Liver (tissue), 9 donors: ENCODE measurements around the gene IFT43. TPM values are rescaled to one million over a fixed set of nuclear protein-coding genes. Genes with fewer than 3 reads are reported as not detected.

Experiments
- DNase-seq: peaks from one replicate; pipeline ENCODE4 v3.0.0-alpha.2; 2017; ENCODE audit warnings: low spot score
- H3K27ac ChIP-seq, 2 donors: one replicate each; pipeline ENCODE4 v1.7.0; 2013; ENCODE audit warnings: inconsistent platforms in 2 of 2, low read length in 2 of 2, control low read depth in 1 of 2, low read depth in 1 of 2, mild to moderate bottlenecking in 1 of 2
- H3K27me3 ChIP-seq, 4 donors: one replicate each; pipeline versions ENCODE4 v1.6.1 to v1.7.0; 2013; ENCODE audit warnings: low read length in 3 of 4, inconsistent platforms in 1 of 4, mild to moderate bottlenecking in 1 of 4, moderate library complexity in 1 of 4; ENCODE audit not compliant: control insufficient read depth in 4 of 4, insufficient read depth in 4 of 4
- H3K36me3 ChIP-seq, 4 donors: one replicate each; pipeline versions ENCODE4 v1.6.1 to v1.7.0; 2013; ENCODE audit warnings: low read length in 3 of 4, mild to moderate bottlenecking in 3 of 4, low read depth in 1 of 4, moderate library complexity in 1 of 4; ENCODE audit not compliant: control insufficient read depth in 4 of 4, insufficient read depth in 3 of 4
- H3K4me1 ChIP-seq, 4 donors: one replicate each; pipeline versions ENCODE4 v1.6.1 to v1.7.0; 2013; ENCODE audit warnings: low read length in 3 of 4, mild to moderate bottlenecking in 3 of 4, moderate library complexity in 1 of 4; ENCODE audit not compliant: control insufficient read depth in 4 of 4, insufficient read depth in 4 of 4
- H3K4me3 ChIP-seq, 3 donors: one replicate each; pipeline versions ENCODE4 v1.6.1 to v1.7.0; 2013; ENCODE audit warnings: low read length in 3 of 3, control low read depth in 1 of 3, low read depth in 1 of 3, mild to moderate bottlenecking in 1 of 3
- H3K9ac ChIP-seq, 2 donors: one replicate each; pipeline ENCODE4 v1.7.0; 2013; ENCODE audit warnings: low read length in 2 of 2, mild to moderate bottlenecking in 2 of 2, moderate library complexity in 2 of 2, control low read depth in 1 of 2, low read depth in 1 of 2
- H3K9me3 ChIP-seq, 4 donors: one replicate each; pipeline versions ENCODE4 v1.6.1 to v1.7.0; 2013; ENCODE audit warnings: low read length in 3 of 4; ENCODE audit not compliant: control insufficient read depth in 4 of 4
- EGR1 ChIP-seq, 2 donors: IDR thresholded peaks; 2 replicates each; pipeline ENCODE4 v1.6.1; 2016 to 2018; ENCODE audit warnings: antibody characterized with exemption in 2 of 2, low read depth in 2 of 2
- FOXA1 ChIP-seq: IDR thresholded peaks from 2 replicates; pipeline ENCODE4 v1.6.1; 2016; ENCODE audit warnings: antibody characterized with exemption
- FOXA2 ChIP-seq: IDR thresholded peaks from 2 replicates; pipeline ENCODE4 v1.6.1; 2016; ENCODE audit warnings: antibody characterized with exemption
- GABPA ChIP-seq, 2 donors: IDR thresholded peaks in 1 of 2; conservative IDR thresholded peaks in 1 of 2; 2 replicates each; pipeline ENCODE4 v1.6.1; 2016; ENCODE audit warnings: antibody characterized with exemption in 2 of 2, mild to moderate bottlenecking in 1 of 2, moderate library complexity in 1 of 2
- HNF4A ChIP-seq, 2 donors: conservative IDR thresholded peaks; 2 replicates each; pipeline ENCODE4 v1.6.1; 2016; ENCODE audit warnings: antibody characterized with exemption in 2 of 2, mild to moderate bottlenecking in 2 of 2
- HNF4G ChIP-seq: IDR thresholded peaks from 2 replicates; pipeline ENCODE4 v1.6.1; 2016; ENCODE audit warnings: antibody characterized with exemption
- JUND ChIP-seq, 2 donors: IDR thresholded peaks; 2 replicates each; pipeline ENCODE4 v1.6.1; 2016; ENCODE audit warnings: antibody characterized with exemption in 2 of 2
- NR2F2 ChIP-seq: IDR thresholded peaks from 2 replicates; pipeline ENCODE4 v1.6.1; 2016; ENCODE audit warnings: antibody characterized with exemption
- RAD21 ChIP-seq, 2 donors: IDR thresholded peaks; 2 replicates each; pipeline ENCODE4 v1.6.1; 2016; ENCODE audit warnings: antibody characterized with exemption in 2 of 2, mild to moderate bottlenecking in 2 of 2
- RXRA ChIP-seq, 2 donors: IDR thresholded peaks; 2 replicates each; pipeline ENCODE4 v1.6.1; 2017 to 2018; ENCODE audit warnings: antibody characterized with exemption in 2 of 2, mild to moderate bottlenecking in 1 of 2
- SP1 ChIP-seq: IDR thresholded peaks from 2 replicates; pipeline ENCODE4 v1.6.1; 2018; ENCODE audit warnings: antibody characterized with exemption, mild to moderate bottlenecking
- TAF1 ChIP-seq: conservative IDR thresholded peaks from 2 replicates; pipeline ENCODE4 v1.6.1; 2016; ENCODE audit warnings: antibody characterized with exemption, mild to moderate bottlenecking
- YY1 ChIP-seq: IDR thresholded peaks from 2 replicates; pipeline ENCODE4 v1.6.1; 2016; ENCODE audit warnings: antibody characterized with exemption, mild to moderate bottlenecking
- WGBS: extraction: QIAGEN DNeasy Blood & Tissue Kit; methylation state at CpG from one replicate; pipeline ENCODE4 v1.1.7; 2013; 5-methylcytosine and 5-hydroxymethylcytosine counted together
- polyA plus RNA-seq, 2 donors: library from polyadenylated mRNA; stranded (reverse) in 1 of 2; unstranded in 1 of 2; fragments of 200-250 nt in 1 of 2; fragments of >200 nt in 1 of 2; fragmentation: Nextera tagmentation in 1 of 2; extraction: Ambion mirVana in 1 of 2; gene quantifications; one replicate each; pipeline versions ENCODE4 v1.2.1 to v1.2.3, GENCODE V29; 2013 to 2015
- total RNA-seq, 2 donors: library from RNA; depleted of rRNA; stranded (reverse); fragments of >200 nt; gene quantifications; one replicate each; pipeline ENCODE4 v1.2.3, GENCODE V29; 2014
- TF ChIP-seq, protein P1 (sequence below): fragments of 150-350 bp; IDR thresholded peaks from 2 replicates; pipeline ENCODE4 v1.5.1; 2017; ENCODE audit warnings: improper control_type of control experiment, low read depth, low read length; ENCODE audit not compliant: missing input control
- TF ChIP-seq, protein P2 (sequence below): IDR thresholded peaks from 2 replicates; pipeline ENCODE4 v1.6.1; 2016; ENCODE audit warnings: antibody characterized with exemption
- TF ChIP-seq, protein P3 (sequence below): IDR thresholded peaks from 2 replicates; pipeline ENCODE4 v1.6.1; 2016; ENCODE audit warnings: antibody characterized with exemption, mild to moderate bottlenecking
- TF ChIP-seq, protein P4 (sequence below): IDR thresholded peaks from 2 replicates; pipeline ENCODE4 v1.6.1; 2016; ENCODE audit warnings: antibody characterized with exemption
- TF ChIP-seq, protein P5 (sequence below): IDR thresholded peaks from 2 replicates; pipeline ENCODE4 v1.6.1; 2016; ENCODE audit warnings: antibody characterized with exemption
- donor health status: healthy.
- donor health status: healthy.
- donor health status: healthy.
- donor health status: healthy.
- donor health status: healthy.

IFT43 gene
- total and polyA plus RNA-seq, 4 donors, result 7.8 to 33.6 (median 19.3) TPM

DNA sequence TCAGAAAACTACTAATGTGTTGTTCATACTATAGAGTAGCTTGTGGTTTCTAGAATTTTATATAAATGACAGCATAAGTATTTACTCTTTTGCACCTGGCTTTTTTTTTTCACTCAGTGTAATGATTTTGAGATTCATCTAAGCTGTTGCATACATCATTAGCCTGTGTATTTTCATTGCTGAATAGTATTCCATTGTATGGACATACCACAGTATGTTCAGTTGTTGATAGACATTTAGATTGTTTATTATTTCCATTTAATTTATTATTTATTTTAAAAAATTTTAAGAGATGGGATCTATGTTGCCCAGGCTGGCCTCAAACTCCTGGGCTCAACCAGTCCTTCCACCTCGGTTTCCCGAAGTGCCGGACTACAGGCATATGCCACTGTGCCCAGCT lies 80.0 kb downstream of the IFT43 start:
- Histone ChIP-seq H3K4me1 (no peaks in the 10 kb centered on the region), H3K9me3 (peaks cover 0 to 3% (median 0%) of the 10 kb centered on the region in 4 donors), H3K27ac (no peak overlapping the region), H3K4me3 (no peak overlapping the region), H3K36me3 (peaks cover 0 to 12% (median 6%) of the 10 kb centered on the region in 4 donors), H3K9ac (no peak overlapping the region), H3K27me3 (no peaks in the 10 kb centered on the region)
- 98% methylated on average over 3 of the region's 3 CpGs for WGBS
- no peak for TF ChIP-seq FOXA1
- TF ChIP-seq, protein P1, sequence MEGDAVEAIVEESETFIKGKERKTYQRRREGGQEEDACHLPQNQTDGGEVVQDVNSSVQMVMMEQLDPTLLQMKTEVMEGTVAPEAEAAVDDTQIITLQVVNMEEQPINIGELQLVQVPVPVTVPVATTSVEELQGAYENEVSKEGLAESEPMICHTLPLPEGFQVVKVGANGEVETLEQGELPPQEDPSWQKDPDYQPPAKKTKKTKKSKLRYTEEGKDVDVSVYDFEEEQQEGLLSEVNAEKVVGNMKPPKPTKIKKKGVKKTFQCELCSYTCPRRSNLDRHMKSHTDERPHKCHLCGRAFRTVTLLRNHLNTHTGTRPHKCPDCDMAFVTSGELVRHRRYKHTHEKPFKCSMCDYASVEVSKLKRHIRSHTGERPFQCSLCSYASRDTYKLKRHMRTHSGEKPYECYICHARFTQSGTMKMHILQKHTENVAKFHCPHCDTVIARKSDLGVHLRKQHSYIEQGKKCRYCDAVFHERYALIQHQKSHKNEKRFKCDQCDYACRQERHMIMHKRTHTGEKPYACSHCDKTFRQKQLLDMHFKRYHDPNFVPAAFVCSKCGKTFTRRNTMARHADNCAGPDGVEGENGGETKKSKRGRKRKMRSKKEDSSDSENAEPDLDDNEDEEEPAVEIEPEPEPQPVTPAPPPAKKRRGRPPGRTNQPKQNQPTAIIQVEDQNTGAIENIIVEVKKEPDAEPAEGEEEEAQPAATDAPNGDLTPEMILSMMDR, result no peak
- no peak for DNase-seq

DNA sequence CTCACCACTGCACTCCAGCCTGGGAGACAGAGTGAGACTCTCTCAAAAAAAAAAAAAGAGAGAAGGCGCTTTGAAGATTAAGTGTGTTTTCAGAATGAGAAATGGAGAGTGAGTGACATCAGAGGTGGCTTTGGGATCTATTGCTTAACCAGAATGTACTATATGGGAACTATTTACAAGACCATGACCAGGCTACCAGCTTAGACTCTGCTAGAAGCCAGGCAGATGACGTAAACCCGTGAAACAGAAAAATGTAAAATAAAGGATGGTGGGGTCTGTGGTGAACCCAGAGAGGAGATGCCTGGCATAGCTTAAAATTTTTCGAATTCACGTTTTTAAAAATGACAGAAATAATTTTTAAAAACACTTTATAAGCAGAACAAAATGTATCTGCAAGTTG lies 82.0 kb downstream of the IFT43 start:
- TF ChIP-seq RAD21 (IDR thresholded peaks at IDR 0.05), result no peak
- TF ChIP-seq, protein P1, result no peak
- TF ChIP-seq HNF4A (conservative IDR thresholded peaks at IDR 0.05), result no peak
- no peak for TF ChIP-seq SP1
- TF ChIP-seq, protein P2, sequence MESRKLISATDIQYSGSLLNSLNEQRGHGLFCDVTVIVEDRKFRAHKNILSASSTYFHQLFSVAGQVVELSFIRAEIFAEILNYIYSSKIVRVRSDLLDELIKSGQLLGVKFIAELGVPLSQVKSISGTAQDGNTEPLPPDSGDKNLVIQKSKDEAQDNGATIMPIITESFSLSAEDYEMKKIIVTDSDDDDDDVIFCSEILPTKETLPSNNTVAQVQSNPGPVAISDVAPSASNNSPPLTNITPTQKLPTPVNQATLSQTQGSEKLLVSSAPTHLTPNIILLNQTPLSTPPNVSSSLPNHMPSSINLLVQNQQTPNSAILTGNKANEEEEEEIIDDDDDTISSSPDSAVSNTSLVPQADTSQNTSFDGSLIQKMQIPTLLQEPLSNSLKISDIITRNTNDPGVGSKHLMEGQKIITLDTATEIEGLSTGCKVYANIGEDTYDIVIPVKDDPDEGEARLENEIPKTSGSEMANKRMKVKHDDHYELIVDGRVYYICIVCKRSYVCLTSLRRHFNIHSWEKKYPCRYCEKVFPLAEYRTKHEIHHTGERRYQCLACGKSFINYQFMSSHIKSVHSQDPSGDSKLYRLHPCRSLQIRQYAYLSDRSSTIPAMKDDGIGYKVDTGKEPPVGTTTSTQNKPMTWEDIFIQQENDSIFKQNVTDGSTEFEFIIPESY, result no peak
- TF ChIP-seq, protein P3, sequence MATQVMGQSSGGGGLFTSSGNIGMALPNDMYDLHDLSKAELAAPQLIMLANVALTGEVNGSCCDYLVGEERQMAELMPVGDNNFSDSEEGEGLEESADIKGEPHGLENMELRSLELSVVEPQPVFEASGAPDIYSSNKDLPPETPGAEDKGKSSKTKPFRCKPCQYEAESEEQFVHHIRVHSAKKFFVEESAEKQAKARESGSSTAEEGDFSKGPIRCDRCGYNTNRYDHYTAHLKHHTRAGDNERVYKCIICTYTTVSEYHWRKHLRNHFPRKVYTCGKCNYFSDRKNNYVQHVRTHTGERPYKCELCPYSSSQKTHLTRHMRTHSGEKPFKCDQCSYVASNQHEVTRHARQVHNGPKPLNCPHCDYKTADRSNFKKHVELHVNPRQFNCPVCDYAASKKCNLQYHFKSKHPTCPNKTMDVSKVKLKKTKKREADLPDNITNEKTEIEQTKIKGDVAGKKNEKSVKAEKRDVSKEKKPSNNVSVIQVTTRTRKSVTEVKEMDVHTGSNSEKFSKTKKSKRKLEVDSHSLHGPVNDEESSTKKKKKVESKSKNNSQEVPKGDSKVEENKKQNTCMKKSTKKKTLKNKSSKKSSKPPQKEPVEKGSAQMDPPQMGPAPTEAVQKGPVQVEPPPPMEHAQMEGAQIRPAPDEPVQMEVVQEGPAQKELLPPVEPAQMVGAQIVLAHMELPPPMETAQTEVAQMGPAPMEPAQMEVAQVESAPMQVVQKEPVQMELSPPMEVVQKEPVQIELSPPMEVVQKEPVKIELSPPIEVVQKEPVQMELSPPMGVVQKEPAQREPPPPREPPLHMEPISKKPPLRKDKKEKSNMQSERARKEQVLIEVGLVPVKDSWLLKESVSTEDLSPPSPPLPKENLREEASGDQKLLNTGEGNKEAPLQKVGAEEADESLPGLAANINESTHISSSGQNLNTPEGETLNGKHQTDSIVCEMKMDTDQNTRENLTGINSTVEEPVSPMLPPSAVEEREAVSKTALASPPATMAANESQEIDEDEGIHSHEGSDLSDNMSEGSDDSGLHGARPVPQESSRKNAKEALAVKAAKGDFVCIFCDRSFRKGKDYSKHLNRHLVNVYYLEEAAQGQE, result no peak
- TF ChIP-seq YY1, result no peak
- TF ChIP-seq JUND (IDR thresholded peaks at IDR 0.05), result no peak
- TF ChIP-seq, protein P4, sequence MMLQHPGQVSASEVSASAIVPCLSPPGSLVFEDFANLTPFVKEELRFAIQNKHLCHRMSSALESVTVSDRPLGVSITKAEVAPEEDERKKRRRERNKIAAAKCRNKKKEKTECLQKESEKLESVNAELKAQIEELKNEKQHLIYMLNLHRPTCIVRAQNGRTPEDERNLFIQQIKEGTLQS, result no peak
- TF ChIP-seq TAF1, result no peak
- TF ChIP-seq, protein P5, sequence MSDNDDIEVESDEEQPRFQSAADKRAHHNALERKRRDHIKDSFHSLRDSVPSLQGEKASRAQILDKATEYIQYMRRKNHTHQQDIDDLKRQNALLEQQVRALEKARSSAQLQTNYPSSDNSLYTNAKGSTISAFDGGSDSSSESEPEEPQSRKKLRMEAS, result no peak
- no peak for TF ChIP-seq EGR1 (IDR thresholded peaks at IDR 0.05; ENCODE audit: low read depth in 2 of 2)
- TF ChIP-seq GABPA (IDR thresholded peaks at IDR 0.05 in 1 of 2, conservative IDR thresholded peaks at IDR 0.05 in 1 of 2), result no peak
- TF ChIP-seq FOXA1, result no peak
- TF ChIP-seq HNF4G, result no peak
- no peak for TF ChIP-seq FOXA2
- no peak for TF ChIP-seq NR2F2
- TF ChIP-seq RXRA (IDR thresholded peaks at IDR 0.05), result no peak
- no peak overlapping the region for H3K27ac ChIP-seq

More for the DNA sequence above, 82.0 kb downstream of the IFT43 start:
- H3K9me3 ChIP-seq, result peaks cover 0 to 3% (median 0%) of the 10 kb centered on the region in 4 donors
- no peak overlapping the region for H3K4me3 ChIP-seq
- 86% methylated on average over 5 of the region's 5 CpGs for WGBS
- peaks cover 0 to 12% (median 6%) of the 10 kb centered on the region in 4 donors for H3K36me3 ChIP-seq
- no peak for DNase-seq
- no peak overlapping the region for H3K9ac ChIP-seq
- H3K27me3 ChIP-seq, result no peaks in the 10 kb centered on the region
- no peaks in the 10 kb centered on the region for H3K4me1 ChIP-seq
